GM12878 (cell line): ENCODE results near the gene AGBL1. TPM values are rescaled to one million over a fixed set of nuclear protein-coding genes. Genes with fewer than 3 reads are reported as not detected.

Experiments
- ATAC-seq: fragments of 200-7000 bp; cut with Tn5 transposase; 3 replicates; pipeline ENCODE4 v1.9.1; 2020; ENCODE audit warnings: mild to moderate bottlenecking, moderate library complexity
- BruUV-seq: library from RNA; stranded (reverse); fragments of 400-500 nt; replicated peaks from 2 replicates; lab custom pipeline; 2021; lab: Mats Ljungman, UMichigan
- CTCF ChIA-PET: fragments of 300-600 bp; sonication (Branson Sonifier 250); formaldehyde crosslinking; extraction: SDS; loops from one replicate; lab custom pipeline; 2021; ENCODE audit warnings: inconsistent platforms; lab: Yijun Ruan, JAX
- POLR2A ChIA-PET: fragments of 350-600 bp; formaldehyde crosslinking; extraction: SDS; loops from one replicate; lab custom pipeline; 2021; ENCODE audit warnings: inconsistent platforms; lab: Charles Lee
- RAD21 ChIA-PET: fragments of 300-600 bp; sonication (Branson Sonifier 250); formaldehyde crosslinking; loops from one replicate; lab custom pipeline; 2023; ENCODE audit warnings: antibody characterized with exemption; ENCODE audit not compliant: unreplicated experiment; lab: Charles Lee
- SMC1A ChIA-PET: fragments of 300-600 bp; sonication (Branson Sonifier 250); formaldehyde crosslinking; loops from one replicate; lab custom pipeline; 2023; ENCODE audit not compliant: unreplicated experiment, uncharacterized antibody; lab: Charles Lee
- DNase-seq: peaks from one replicate; pipeline ENCODE4 v3.0.0-alpha.2; 2011; ENCODE audit warnings: low read depth, low spot score
- FAIRE-seq: peaks from 3 replicates; lab custom pipeline; 2011; peaks lifted over from hg19 to GRCh38; lab: Jason Lieb, UNC
- H2AFZ ChIP-seq: 2 replicates; pipeline ENCODE4 v1.6.0; 2011; ENCODE audit warnings: low read depth, low read length, control low read depth; ENCODE audit not compliant: control insufficient read depth
- H3K27ac ChIP-seq: 2 replicates; pipeline ENCODE4 v1.5.1; 2011; ENCODE audit warnings: control low read depth; ENCODE audit not compliant: control insufficient read depth, insufficient read depth
- H3K27me3 ChIP-seq, 2 experiments: replicated peaks in 1 of 2; 2 replicates each; pipeline versions ENCODE4 v1.6.0 to v1.6.1; 2011; ENCODE audit warnings: low read length in 1 of 2; ENCODE audit not compliant: control insufficient read depth in 2 of 2, insufficient read depth in 2 of 2
- H3K36me3 ChIP-seq, 2 experiments: 2 replicates each; pipeline ENCODE4 v1.5.1; 2011; ENCODE audit warnings: low read length in 1 of 2; ENCODE audit not compliant: control insufficient read depth in 2 of 2, insufficient read depth in 2 of 2
- H3K4me1 ChIP-seq: 2 replicates; pipeline ENCODE4 v1.6.1; 2011; ENCODE audit warnings: mild to moderate bottlenecking, low read length, moderate library complexity, mixed read lengths; ENCODE audit not compliant: control insufficient read depth, insufficient read depth
- H3K4me2 ChIP-seq: 2 replicates; pipeline ENCODE4 v1.6.0; 2011; ENCODE audit warnings: control low read depth; ENCODE audit not compliant: control insufficient read depth, insufficient read depth
- H3K4me3 ChIP-seq: fragments of 200-600 bp; sonication (generic); 2 replicates; pipeline ENCODE4 v1.5.1; 2016
- H3K79me2 ChIP-seq: 2 replicates; pipeline ENCODE4 v1.6.0; 2011; ENCODE audit warnings: low read length; ENCODE audit not compliant: control insufficient read depth, insufficient read depth
- H3K9ac ChIP-seq: 2 replicates; pipeline ENCODE4 v1.8.0; 2011; ENCODE audit warnings: low read length, control low read depth, mixed read lengths; ENCODE audit not compliant: control insufficient read depth, insufficient read depth
- H3K9me3 ChIP-seq: replicated peaks from 3 replicates; pipeline ENCODE4 v1.5.1; 2011; ENCODE audit warnings: mild to moderate bottlenecking, low read length; ENCODE audit not compliant: control insufficient read depth, insufficient read depth
- H4K20me1 ChIP-seq: 2 replicates; pipeline ENCODE4 v1.6.0; 2011; ENCODE audit not compliant: control insufficient read depth, insufficient read depth
- DPF2 ChIP-seq: fragments of 450-650 bp; IDR thresholded peaks from 2 replicates; pipeline ENCODE4 v1.6.1; 2017; ENCODE audit warnings: mild to moderate bottlenecking
- FOXK2 ChIP-seq: fragments of 450-650 bp; IDR thresholded peaks from 2 replicates; pipeline ENCODE4 v1.6.1; 2017; ENCODE audit warnings: mild to moderate bottlenecking, moderate library complexity
- GATAD2B ChIP-seq: fragments of 450-650 bp; conservative IDR thresholded peaks from 2 replicates; pipeline ENCODE4 v1.6.1; 2017; ENCODE audit warnings: low read depth, mild to moderate bottlenecking, moderate library complexity
- HDAC6 ChIP-seq: fragments of 200-600 bp; sonication (generic); IDR thresholded peaks from one replicate; pipeline ENCODE4 v1.8.0; 2017; ENCODE audit warnings: antibody characterized with exemption; ENCODE audit not compliant: unreplicated experiment
- IRF3 ChIP-seq: fragments of 450-650 bp; IDR thresholded peaks from 2 replicates; pipeline ENCODE4 v1.6.1; 2014; ENCODE audit warnings: mild to moderate bottlenecking
- JUND ChIP-seq: IDR thresholded peaks from 2 replicates; pipeline ENCODE4 v1.6.1; 2012; ENCODE audit warnings: low read depth, mild to moderate bottlenecking, low read length, improper control_type of control experiment, moderate library complexity
- NR2F1 ChIP-seq: fragments of 450-650 bp; conservative IDR thresholded peaks from 2 replicates; pipeline ENCODE4 v1.6.1; 2017; ENCODE audit warnings: mild to moderate bottlenecking
- REST ChIP-seq: IDR thresholded peaks from 2 replicates; pipeline ENCODE4 v1.6.1; 2012; ENCODE audit warnings: mild to moderate bottlenecking, low read depth, low read length
- RUNX3 ChIP-seq: IDR thresholded peaks from 2 replicates; pipeline ENCODE4 v1.6.1; 2012; ENCODE audit warnings: low read length, inconsistent platforms
- SP1 ChIP-seq: IDR thresholded peaks from one replicate; pipeline ENCODE4 v1.6.1; 2011; ENCODE audit warnings: low read depth, low read length
- SPI1 ChIP-seq: IDR thresholded peaks from 2 replicates; pipeline ENCODE4 v1.6.1; 2011; ENCODE audit warnings: low read depth, mild to moderate bottlenecking, low read length, moderate library complexity, borderline replicate concordance; ENCODE audit not compliant: insufficient read depth
- STAT3 ChIP-seq: IDR thresholded peaks from 2 replicates; pipeline ENCODE4 v1.6.1; 2011; ENCODE audit warnings: low read depth, low read length, improper control_type of control experiment
- SUZ12 ChIP-seq: fragments of 200-600 bp; sonication (generic); IDR thresholded peaks from one replicate; pipeline ENCODE4 v1.6.1; 2018; ENCODE audit warnings: antibody characterized with exemption, mild to moderate bottlenecking; ENCODE audit not compliant: unreplicated experiment
- TCF12 ChIP-seq: IDR thresholded peaks from 2 replicates; pipeline ENCODE4 v1.6.1; 2011; ENCODE audit warnings: low read depth, mild to moderate bottlenecking, low read length
- TCF3 ChIP-seq: IDR thresholded peaks from 2 replicates; pipeline ENCODE4 v1.6.1; 2012; ENCODE audit warnings: low read depth, mild to moderate bottlenecking, low read length, borderline replicate concordance; ENCODE audit not compliant: insufficient read depth
- ZBTB33 ChIP-seq: fragments of 450-650 bp; IDR thresholded peaks from 2 replicates; pipeline ENCODE4 v1.6.1; 2017; ENCODE audit warnings: mild to moderate bottlenecking
- ZNF24 ChIP-seq: fragments of 450-650 bp; IDR thresholded peaks from 2 replicates; pipeline ENCODE4 v1.6.1; 2017; ENCODE audit warnings: antibody characterized with exemption, mild to moderate bottlenecking
- WGBS: methylation state at CpG from one replicate; pipeline ENCODE4 v1.1.6; 2016; ENCODE audit warnings: low lambda C conversion rate; ENCODE audit not compliant: insufficient replicate concordance, insufficient coverage; ENCODE audit errors: missing lambda C conversion rate; 5-methylcytosine and 5-hydroxymethylcytosine counted together
- in situ Hi-C: fragments of 300-500 bp; cut with MboI; formaldehyde crosslinking; loops from 9 replicates; pipeline ENCODE4 v1.14.3; 2018; ENCODE audit warnings: mixed read lengths
- intact Hi-C: fragments of 100-400 bp; cut with micrococcal nuclease; formaldehyde crosslinking; loops from one replicate; pipeline ENCODE4 v1.14.2; 2022; ENCODE audit not compliant: unreplicated experiment
- polyA plus RNA-seq, 11 experiments: library from polyadenylated mRNA; depleted of rRNA in 4 of 11; unstranded in 6 of 11; stranded (reverse) in 5 of 11; fragments of >200 nt; fragmentation: Nextera tagmentation in 4 of 11; fragmentation: Illumina TruSeq in 1 of 11; extraction: Ambion mirVana in 4 of 11; extraction: Trizol in 1 of 11; gene quantifications; 1 replicate in 1 of 11; 2 replicates in 10 of 11; pipeline versions ENCODE4 v1.2.1 to v1.2.3, GENCODE V29; 2011 to 2016; ENCODE audit warnings: inconsistent platforms in 2 of 11, missing spikeins in 2 of 11, low read depth in 1 of 11
- total RNA-seq, 4 experiments: library from RNA; depleted of rRNA in 3 of 4; stranded (reverse); fragments of >200 nt in 3 of 4; fragmentation: Illumina TruSeq in 1 of 4; extraction: Trizol in 1 of 4; gene quantifications; 2 replicates each; pipeline versions ENCODE4 v1.2.1 to v1.2.3, GENCODE V29; 2013 to 2021

Gene AGBL1
- total and polyA plus RNA-seq, 10 of the 15 experiments (the other 5 are each of a cell fraction or from before 2014, with no cell fraction given): not detected

- TF ChIP-seq REST: peak; percentile 74; the same call in 1 of the 2 replicates
- TF ChIP-seq, all 136 proteins: peak for 1
Observed at GRCh38 chr15:86690566-86690965, 610.9 kb downstream of the AGBL1 start (continued).

- no peaks in the 10 kb centered on the region for H4K20me1 ChIP-seq
- H3K4me1 ChIP-seq: no peaks in the 10 kb centered on the region
- ChIA-PET RAD21 (no interaction called here), POLR2A (no interaction called here)
- no peak overlapping the region for H3K27ac ChIP-seq
- no peak for ATAC-seq
- no peaks in the 10 kb centered on the region for H3K27me3 ChIP-seq
- no peaks in the 10 kb centered on the region for H3K36me3 ChIP-seq
- no peak overlapping the region for H2AFZ ChIP-seq
- WGBS: 0% methylated on average over 2 of the region's 2 CpGs
- DNase-seq: no peak
- in situ Hi-C loops: no loop called here
- FAIRE-seq: no peak
- H3K9ac ChIP-seq: no peak overlapping the region
- BruUV-seq: no TSS peak
- no peak for TF ChIP-seq GATAD2B
- no peak for TF ChIP-seq STAT3
- no peak for TF ChIP-seq SUZ12
- TF ChIP-seq FOXK2: no peak
- TF ChIP-seq DPF2: no peak
- no peak for TF ChIP-seq RUNX3
- TF ChIP-seq SP1: no peak
- no peak for TF ChIP-seq TCF3
- TF ChIP-seq SPI1: no peak
- no peak for TF ChIP-seq ZNF24
- no peak for TF ChIP-seq ZBTB33
- no peak for TF ChIP-seq JUND
- no peak for TF ChIP-seq NR2F1
- no peak for TF ChIP-seq IRF3
- no peak for TF ChIP-seq HDAC6
- no peak for TF ChIP-seq TCF12
- TF ChIP-seq, all 136 proteins: peak for 0
- no peaks in the 10 kb centered on the region for H3K9me3 ChIP-seq
- ChIA-PET CTCF (no interaction called here), SMC1A (interaction anchor here (1.1 kb wide), 1 partner anchor 12 kb away, joined by 3 read pairs; no protein-coding TSS in a partner anchor)
- no peaks in the 10 kb centered on the region for H3K79me2 ChIP-seq
- no peak overlapping the region for H3K4me2 ChIP-seq
- intact Hi-C loops: no loop called here
- no peak overlapping the region for H3K4me3 ChIP-seq
Observed at GRCh38 chr15:86691091-86691663, 611.5 kb downstream of the AGBL1 start.
